Activated CD4-positive, alpha-beta T cell treated with anti-CD3 and anti-CD28 coated beads for 24 hours (primary cell): ENCODE results near the gene SRRD.
A peak's percentile ranks its signal among the peaks of the same experiment; 100 is the strongest.

ENCODE experiments used
- DNase-seq, 2 donors: peaks; one replicate each; pipeline ENCODE4 v3.0.0-alpha.2; 2020; ENCODE audit warnings: low read depth in 2 of 2

Gene SRRD

GRCh38 chr22:26483043-26483438, 636 bp upstream of the SRRD start:
- DNase-seq, result no peak

- DNase-seq, result no peak
Measured at GRCh38 chr22:26484360-26484706, 656 bp downstream of the SRRD start.

GRCh38 chr22:26485013-26485412, 1.3 kb downstream of the SRRD start:
- no peak for DNase-seq

GRCh38 chr22:26485806-26486390, 2.2 kb downstream of the SRRD start:
- DNase-seq, result no peak

GRCh38 chr22:26486394-26486793, 2.7 kb downstream of the SRRD start:
- no peak for DNase-seq

GRCh38 chr22:26487996-26488395, 4.3 kb downstream of the SRRD start:
- no peak for DNase-seq

GRCh38 chr22:26489447-26490036, 5.9 kb downstream of the SRRD start:
- DNase-seq, result no peak

GRCh38 chr22:26492220-26492619, 8.5 kb downstream of the SRRD start:
- DNase-seq, result no peak

GRCh38 chr22:26494506-26494905, 10.8 kb downstream of the SRRD start:
- DNase-seq, result no peak

- no peak for DNase-seq
Measured at GRCh38 chr22:26496456-26496855, 12.8 kb downstream of the SRRD start.

GRCh38 chr22:26499188-26499703, 15.6 kb downstream of the SRRD start:
- no peak for DNase-seq

- no peak for DNase-seq
Measured at GRCh38 chr22:26501996-26502395, 18.3 kb downstream of the SRRD start.

GRCh38 chr22:26502688-26503561, 19.2 kb downstream of the SRRD start:
- no peak for DNase-seq

GRCh38 chr22:26503758-26504157, 20.1 kb downstream of the SRRD start:
- DNase-seq, result no peak

- DNase-seq, result no peak
Measured at GRCh38 chr22:26508148-26508547, 24.5 kb downstream of the SRRD start.

- peak; percentile 85 to 94 for DNase-seq
Measured at GRCh38 chr22:26512149-26512793, 28.6 kb downstream of the SRRD start, which contains the start of gene TFIP11. Gene TFIP11 (minus strand): TSS chr22:26512473. CDS start chr22:26510272, 2,201 bp downstream.

GRCh38 chr22:26513838-26514237, 30.2 kb downstream of the SRRD start:
- no peak for DNase-seq

- no peak for DNase-seq
Measured at GRCh38 chr22:26514419-26515161, 30.9 kb downstream of the SRRD start.

GRCh38 chr22:26515931-26516330, 32.3 kb downstream of the SRRD start:
- no peak for DNase-seq

GRCh38 chr22:26516503-26516902, 32.8 kb downstream of the SRRD start:
- no peak for DNase-seq

GRCh38 chr22:26517429-26517828, 33.8 kb downstream of the SRRD start:
- no peak for DNase-seq

- no peak for DNase-seq
Measured at GRCh38 chr22:26522012-26522411, 38.3 kb downstream of the SRRD start.
